ENCODE results near the gene CHCHD4.

Gene CHCHD4

DNA sequence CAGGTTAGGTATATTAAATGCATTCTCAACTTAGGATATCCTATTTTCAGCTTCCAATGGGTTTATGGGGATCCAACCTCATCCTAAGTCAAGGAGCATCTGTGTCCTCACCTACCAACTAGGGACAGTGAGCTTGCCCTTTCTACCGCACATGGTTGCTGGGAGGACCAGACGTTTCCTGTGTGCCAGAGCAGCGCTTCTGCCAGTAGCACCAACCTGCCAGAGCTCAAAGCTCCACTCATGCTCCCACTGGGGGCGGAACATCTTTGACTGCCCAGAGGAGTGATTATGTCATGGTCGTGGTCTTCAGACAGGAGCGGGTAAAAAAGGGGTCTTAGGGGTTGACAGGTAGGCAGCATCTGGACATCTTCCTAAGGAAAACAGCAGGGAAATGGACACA is 29.0 kb upstream of the CHCHD4 start:
- Mint-ChIP-seq H3K4me1 (peaks cover 7% of the 10 kb centered on the region), H3K27ac (no peak overlapping the region), H3K27me3 (no peaks in the 10 kb centered on the region), H3K4me3 (no peak overlapping the region), H3K9me3 (no peaks in the 10 kb centered on the region)
- DNase-seq (no peak), ATAC-seq (no peak)

DNA sequence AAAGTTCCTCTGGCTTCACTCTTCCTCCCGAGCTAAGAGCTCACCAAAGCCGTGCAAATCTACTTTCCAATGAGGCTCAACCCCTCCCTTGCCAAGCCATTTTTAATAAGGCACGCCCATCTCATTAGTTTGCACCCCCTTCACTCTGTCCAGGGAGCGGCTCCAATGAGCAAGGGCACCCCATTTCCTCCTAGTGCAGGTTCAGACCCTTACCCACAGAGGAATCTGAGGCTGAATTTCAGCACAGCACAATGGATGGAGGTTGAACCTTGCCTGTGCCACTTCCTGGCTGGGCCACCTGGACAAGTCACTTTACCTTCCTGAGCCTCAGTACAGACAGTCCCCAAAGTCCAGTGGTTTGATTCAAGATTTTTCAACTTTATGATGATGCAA is 28.3 kb upstream of the CHCHD4 start:
- DNase-seq = no peak
- Mint-ChIP-seq H3K27ac (peak overlapping the region in 1 of 2 donors; percentile 38), H3K27me3 (no peaks in the 10 kb centered on the region), H3K4me3 (no peak overlapping the region), H3K4me1 (peaks cover 7% of the 10 kb centered on the region), H3K9me3 (no peaks in the 10 kb centered on the region)
- no peak for ATAC-seq

DNA sequence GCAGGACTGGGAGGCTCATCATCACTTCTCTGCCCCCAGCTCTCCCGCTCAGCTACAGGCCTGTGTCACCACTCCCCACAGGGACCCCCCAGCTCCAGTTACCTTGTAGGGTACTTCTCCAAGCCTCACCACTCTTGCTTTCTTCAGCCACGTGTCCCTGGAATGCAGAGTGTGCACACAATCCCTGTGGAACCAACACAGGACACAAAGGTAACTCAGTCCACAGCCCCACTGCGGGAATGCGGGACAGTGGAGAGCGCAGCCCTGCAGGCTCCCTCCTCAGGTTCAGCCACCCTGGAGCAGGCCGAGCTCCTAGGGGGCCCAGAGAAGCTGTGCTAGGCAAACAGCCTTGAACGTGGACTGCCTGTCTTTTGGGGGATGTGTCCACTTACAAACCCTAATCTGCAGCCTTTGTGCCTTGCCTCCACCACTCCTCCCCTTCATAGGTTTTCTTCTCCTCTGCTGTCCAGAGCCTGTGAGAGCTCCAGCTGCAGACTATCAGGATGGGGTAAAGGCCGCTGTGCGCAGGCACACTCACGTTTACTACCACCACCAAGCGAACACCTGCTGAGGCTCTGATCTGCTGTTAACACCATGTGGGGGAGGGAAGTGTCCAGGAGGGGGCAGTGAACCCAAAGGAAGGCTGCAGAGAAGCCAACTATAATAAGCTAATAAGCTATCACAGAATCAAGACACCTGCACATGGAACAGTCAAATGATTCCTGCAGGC is 27.7 kb upstream of the CHCHD4 start:
- no peak for DNase-seq
- Mint-ChIP-seq H3K4me3 (no peak overlapping the region), H3K27ac (peak overlapping the region in 1 of 2 donors; percentile 38), H3K27me3 (no peaks in the 10 kb centered on the region), H3K9me3 (no peaks in the 10 kb centered on the region), H3K4me1 (peaks cover 7% of the 10 kb centered on the region)
- peak; percentile 54 for ATAC-seq

DNA sequence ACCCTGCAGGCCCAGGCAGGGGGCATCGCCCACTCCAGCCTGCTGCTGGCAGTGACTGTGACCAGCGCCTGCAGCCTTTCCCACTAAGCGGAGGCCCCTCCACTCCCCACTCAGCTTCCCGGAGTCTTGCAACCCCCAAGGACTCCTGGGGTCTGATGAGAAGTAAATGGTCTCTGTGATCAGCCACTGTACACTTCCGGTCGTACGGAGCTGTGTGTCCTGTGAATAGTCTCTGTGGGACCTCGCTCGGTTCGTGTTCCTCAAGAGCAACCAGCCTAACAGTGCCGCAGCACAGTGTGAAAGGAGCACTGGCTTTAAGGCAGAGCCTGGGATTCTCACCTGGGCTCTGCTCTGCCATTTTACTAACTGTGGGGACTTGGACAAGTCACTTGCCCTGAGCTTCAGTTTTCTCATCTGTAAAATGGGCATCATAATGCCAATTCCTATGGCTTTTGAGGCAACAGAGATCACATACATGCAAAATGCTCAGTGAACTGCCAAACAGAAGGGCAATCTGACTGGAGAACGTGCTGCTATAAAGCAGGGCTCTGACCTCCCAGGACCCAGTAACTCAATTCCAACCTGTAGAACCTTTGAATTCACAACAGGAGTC is 26.9 kb upstream of the CHCHD4 start:
- Mint-ChIP-seq H3K4me1 (peaks cover 7% of the 10 kb centered on the region), H3K27me3 (no peaks in the 10 kb centered on the region), H3K4me3 (no peak overlapping the region), H3K9me3 (no peaks in the 10 kb centered on the region), H3K27ac (no peak overlapping the region)
- ATAC-seq = no peak
- DNase-seq = no peak

DNA sequence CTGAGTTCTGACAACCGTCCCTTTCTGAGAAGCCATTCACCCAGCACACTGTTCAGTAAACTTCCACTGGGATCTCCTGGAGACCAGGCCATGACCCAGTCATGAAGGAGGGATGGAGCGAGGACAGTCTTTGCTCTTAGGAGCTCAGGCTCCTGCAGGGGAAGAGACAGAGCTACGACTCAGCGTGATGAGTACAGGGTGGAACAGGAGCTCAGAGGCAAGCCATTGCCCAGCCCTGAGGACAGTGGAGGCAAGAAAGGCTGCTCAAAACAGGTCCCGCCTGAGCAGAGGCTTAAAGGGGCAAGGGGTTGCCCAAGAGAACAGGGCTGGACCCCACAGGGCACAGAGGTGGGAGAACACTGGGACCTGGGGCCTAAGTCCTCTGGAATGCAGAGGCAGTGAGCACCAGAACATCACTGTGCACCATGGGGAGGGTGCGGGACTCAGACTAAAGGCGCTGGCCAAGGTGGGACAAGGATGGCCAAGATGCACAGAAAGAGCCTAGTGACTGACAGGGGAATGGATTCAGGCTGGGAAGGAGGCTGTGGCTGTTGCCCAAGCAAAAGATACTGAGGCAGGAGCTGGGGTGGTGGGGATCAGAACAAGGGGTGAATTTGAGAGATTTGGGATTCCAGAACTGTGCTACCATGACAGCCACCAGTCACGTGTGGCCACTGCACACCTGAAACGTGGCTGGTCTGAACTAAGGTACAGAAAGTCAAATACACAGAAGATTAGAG is 26.0 kb upstream of the CHCHD4 start:
- H3K27ac Mint-ChIP-seq = peak overlapping the region; percentile 2 to 79
- DNase-seq (no peak), ATAC-seq (no peak)
- no peaks in the 10 kb centered on the region for H3K9me3 Mint-ChIP-seq
- no peak overlapping the region for H3K4me3 Mint-ChIP-seq
- peaks cover 7% of the 10 kb centered on the region for H3K4me1 Mint-ChIP-seq
- H3K27me3 Mint-ChIP-seq = no peaks in the 10 kb centered on the region

DNA sequence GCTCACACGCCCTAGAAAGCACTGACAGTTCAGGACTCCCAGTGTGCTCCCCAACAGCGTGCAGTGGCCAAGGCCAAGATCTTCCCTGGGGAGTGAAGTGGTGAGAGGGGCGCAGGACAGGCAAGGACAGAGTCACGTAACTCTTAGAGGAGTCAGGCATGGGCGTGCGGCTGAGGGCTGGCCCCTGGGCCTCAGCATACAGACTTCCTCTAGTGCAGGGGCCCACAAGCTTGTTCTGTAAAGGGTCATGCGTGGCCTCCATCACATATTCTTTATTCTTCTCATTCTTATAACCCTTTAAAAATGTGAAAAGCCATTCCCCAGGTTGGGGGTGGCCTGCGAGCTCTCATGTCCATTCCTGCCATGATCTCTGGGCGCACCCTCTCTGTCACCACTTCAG is 25.4 kb upstream of the CHCHD4 start:
- Mint-ChIP-seq H3K27ac (no peak overlapping the region), H3K9me3 (no peaks in the 10 kb centered on the region), H3K27me3 (no peaks in the 10 kb centered on the region), H3K4me1 (peaks cover 12% of the 10 kb centered on the region), H3K4me3 (no peak overlapping the region)
- DNase-seq (no peak), ATAC-seq (no peak)

DNA sequence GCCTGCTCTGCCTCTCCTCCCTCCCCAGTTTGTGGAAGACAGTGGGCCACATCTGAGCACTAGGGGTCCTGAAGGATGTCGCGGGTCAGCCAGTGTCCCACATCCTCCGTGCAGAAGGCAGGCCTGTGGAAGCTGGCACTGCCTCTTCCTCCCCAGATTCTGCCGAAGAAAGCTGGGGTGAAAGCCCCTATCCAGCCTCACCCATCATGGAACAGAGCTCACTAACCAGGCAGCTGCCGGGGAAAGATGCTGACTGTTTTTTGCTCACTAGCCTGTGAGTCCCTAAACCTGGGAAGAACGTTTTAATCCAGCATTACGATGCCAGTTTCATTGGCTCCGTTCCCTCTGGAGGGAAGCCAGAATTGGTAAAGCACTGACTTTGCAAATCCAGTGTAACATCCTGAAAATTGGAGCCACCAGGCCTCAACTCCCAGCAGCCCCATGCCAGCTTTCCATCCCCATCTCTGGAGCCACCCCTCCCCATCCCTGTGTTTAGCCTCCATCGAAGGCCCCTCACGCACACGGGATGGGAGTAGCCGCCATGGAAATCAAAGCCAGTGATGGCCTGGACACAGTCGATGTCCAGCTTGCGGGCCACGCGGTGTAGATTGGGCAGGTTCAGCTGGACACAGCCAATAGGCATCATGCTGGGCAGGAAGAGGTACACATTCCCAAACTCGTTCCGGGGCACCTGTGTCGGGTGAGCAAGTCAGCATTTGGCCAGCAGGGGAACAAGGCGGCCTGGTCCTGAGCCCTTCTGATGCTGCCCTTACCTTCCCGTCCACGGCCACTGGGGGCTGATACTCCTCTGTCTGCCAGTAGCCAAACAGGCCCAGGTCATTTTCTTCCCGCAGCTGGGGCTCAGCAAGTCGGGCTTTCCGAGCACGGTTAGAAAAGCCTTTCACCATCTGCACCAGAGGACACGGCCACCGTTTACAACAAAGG is 23.6 kb upstream of the CHCHD4 start:
- peak overlapping the region; percentile 54 to 69 for H3K27ac Mint-ChIP-seq
- no peaks in the 10 kb centered on the region for H3K27me3 Mint-ChIP-seq
- ATAC-seq (no peak), DNase-seq (no peak)
- no peak overlapping the region for H3K4me3 Mint-ChIP-seq
- H3K9me3 Mint-ChIP-seq = no peaks in the 10 kb centered on the region
- peaks cover 25% of the 10 kb centered on the region for H3K4me1 Mint-ChIP-seq

DNA sequence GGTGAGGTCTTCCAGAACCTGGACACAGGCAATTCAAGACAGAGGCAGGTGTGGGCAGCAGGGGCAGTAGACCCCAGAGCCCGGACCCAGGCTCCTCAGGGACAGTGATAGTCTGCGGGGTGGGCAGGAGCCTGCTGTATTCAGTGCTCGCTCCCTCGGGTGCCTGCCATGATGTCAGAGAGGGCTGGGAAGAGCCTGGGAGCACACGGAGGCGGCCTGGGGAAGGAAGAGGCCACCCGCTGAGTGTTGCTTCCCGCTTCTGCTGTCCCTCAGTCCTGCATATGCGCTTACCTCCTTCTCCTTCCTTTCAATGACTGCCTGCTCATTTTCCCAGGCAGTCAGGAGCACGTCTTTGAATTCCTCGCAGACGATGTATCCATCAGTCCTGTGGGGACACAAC is 22.9 kb upstream of the CHCHD4 start:
- no peaks in the 10 kb centered on the region for H3K9me3 Mint-ChIP-seq
- H3K27ac Mint-ChIP-seq = peak overlapping the region; percentile 54 to 69
- peaks cover 31% of the 10 kb centered on the region for H3K4me1 Mint-ChIP-seq
- ATAC-seq (no peak), DNase-seq (no peak)
- H3K4me3 Mint-ChIP-seq = no peak overlapping the region
- no peaks in the 10 kb centered on the region for H3K27me3 Mint-ChIP-seq

DNA sequence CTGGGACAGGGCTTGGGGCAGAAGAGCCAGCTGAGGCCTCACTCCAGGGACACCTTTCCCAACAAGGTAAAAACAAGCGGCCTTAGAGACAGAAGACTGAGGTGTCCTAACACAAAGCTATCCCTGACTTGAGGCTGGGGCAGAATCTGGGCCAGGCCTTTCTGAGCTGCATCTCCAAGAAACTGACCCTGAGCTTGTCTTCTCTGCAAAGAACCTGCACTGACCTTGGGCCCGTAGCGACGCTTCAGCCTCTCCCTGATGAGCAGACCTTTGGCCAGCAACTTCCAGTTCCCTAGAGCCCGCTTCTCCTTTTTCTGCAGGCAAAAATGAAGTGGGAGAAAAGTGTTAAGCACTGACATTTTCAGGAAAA is 22.4 kb upstream of the CHCHD4 start:
- no peak overlapping the region for H3K4me3 Mint-ChIP-seq
- no peaks in the 10 kb centered on the region for H3K27me3 Mint-ChIP-seq
- no peak for DNase-seq
- no peak overlapping the region for H3K27ac Mint-ChIP-seq
- no peaks in the 10 kb centered on the region for H3K9me3 Mint-ChIP-seq
- H3K4me1 Mint-ChIP-seq = peaks cover 37% of the 10 kb centered on the region
- no peak for ATAC-seq

DNA sequence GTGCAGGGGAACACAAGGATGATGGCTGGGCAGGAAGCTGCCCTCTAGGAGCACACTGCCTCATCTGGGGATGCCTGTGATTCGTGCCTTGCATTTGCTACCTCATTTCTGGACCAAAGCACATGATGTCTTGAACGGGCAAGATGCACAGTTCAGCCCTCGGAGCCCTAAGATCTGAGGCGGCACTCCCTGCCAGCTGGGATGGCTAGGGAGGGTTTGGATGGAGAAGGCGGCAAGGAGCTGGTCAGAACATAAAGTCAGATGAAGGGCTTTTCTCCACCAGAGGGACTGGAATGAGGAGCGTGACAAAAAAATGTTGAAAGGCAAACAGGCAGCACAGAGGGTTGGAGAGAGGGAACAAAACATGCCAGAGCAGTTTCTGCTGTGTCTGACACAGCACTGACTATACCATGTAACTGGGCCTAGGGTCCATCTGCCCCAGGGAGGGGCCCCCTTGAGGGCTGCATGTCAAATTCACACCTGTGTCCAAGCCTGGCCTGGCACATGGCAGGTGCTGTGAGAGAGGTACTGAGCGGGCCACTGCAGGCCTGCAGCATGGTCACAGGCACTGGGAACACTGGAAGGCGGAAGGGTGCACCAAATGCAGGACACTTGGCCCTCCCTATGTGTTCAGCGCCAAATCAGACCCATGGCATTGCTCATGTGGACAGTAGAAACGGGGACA is 21.9 kb upstream of the CHCHD4 start:
- Mint-ChIP-seq H3K27ac (peak overlapping the region in 1 of 2 donors; percentile 41), H3K4me3 (no peak overlapping the region), H3K4me1 (peaks cover 42% of the 10 kb centered on the region), H3K27me3 (no peaks in the 10 kb centered on the region), H3K9me3 (no peaks in the 10 kb centered on the region)
- ATAC-seq = no peak
- no peak for DNase-seq

DNA sequence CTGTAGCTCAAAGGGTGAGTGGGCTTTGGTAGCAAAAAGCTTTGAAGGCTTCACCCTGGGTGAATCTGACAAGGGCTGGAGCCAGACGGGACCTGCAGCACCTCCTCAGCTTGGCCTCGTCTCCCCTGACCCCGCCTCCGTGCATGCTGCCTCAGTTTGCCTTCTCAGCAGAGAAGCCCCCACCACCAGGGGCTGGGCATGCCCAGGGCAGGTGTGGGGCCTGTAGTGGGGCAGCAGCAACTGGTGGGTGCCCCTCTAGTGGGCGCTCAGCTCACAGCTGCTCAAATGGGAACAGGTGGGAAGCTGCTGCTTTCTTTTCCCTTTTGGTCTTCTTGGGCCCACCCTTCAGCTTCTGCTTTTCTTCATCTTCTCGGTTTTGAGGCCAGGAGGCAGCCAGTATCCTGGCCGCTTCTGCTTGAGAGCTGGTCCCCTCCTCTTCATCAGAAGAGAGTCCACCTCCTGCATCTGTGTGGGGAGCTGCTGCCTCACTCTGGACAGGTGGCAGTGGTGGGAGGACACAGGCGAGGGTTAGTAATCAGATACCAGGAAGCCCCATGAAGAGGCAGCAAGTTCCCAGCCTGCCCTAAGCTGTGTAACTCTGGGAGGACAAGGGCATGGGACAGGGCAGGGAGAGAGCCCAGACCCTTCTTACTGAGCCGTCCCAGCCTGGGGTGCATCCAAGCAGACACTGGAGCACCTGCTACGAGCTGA is 21.2 kb upstream of the CHCHD4 start:
- Mint-ChIP-seq H3K4me1 (peaks cover 48% of the 10 kb centered on the region), H3K9me3 (no peaks in the 10 kb centered on the region), H3K27me3 (no peaks in the 10 kb centered on the region), H3K4me3 (no peak overlapping the region), H3K27ac (peak overlapping the region; percentile 82 to 98)
- ATAC-seq (no peak), DNase-seq (no peak)

DNA sequence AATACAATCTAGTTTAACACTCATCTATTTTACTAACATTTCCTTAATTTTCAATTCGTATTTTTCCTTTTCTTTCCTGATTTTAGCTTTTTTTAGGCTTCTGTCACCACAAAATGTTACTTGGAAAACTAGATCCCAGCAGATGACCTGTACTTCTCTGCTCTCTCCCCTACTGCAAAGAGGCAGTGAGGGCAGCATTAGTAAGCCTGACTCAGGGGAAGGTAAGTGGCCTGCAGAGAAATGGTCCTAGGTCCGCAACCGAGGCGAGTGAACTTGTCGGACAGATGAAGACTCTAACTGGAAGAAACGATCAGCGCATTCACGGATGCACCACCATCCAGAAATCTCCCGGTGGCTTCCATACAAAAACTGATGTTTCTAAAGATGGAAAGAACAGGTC is 20.6 kb upstream of the CHCHD4 start:
- Mint-ChIP-seq H3K9me3 (no peaks in the 10 kb centered on the region), H3K27me3 (no peaks in the 10 kb centered on the region), H3K4me3 (no peak overlapping the region), H3K27ac (peak overlapping the region; percentile 82 to 98), H3K4me1 (peaks cover 48% of the 10 kb centered on the region)
- no peak for ATAC-seq
- no peak for DNase-seq

DNA sequence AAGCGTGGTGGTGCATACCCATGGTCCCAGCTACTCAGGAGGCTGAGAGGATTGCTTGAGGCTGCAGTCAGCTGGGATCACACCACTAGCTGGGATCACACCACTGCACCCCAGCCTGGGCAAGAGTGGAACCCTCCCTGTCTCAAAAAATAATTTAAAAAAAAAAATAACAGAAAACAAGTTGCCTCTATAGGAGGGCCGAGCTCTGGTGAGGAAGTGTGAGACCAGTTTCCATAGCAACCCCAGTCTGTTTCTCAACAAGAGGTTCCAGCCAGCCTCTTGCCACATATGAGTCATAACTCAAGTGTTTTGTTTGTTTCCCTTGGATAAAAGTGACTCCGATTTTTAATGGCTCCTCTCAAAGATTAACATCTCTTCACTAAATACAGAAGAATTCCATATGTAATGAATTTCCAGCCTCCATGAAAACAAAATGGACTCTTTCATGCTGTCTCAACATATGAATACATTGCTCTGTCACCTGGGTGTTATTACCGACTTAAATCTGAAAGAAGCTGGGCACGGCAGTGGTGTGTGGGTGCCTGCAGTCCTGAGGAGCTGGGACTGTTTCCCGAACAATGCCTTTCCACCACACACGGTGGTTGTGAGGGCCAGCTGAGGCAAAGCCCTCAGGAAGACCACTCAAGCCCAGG is 19.9 kb upstream of the CHCHD4 start:
- H3K4me1 Mint-ChIP-seq = peaks cover 48% of the 10 kb centered on the region
- H3K9me3 Mint-ChIP-seq = no peaks in the 10 kb centered on the region
- ATAC-seq (peak; percentile 89), DNase-seq (peak; percentile 55 to 76)
- no peaks in the 10 kb centered on the region for H3K27me3 Mint-ChIP-seq
- H3K27ac Mint-ChIP-seq = peak overlapping the region; percentile 97 to 98
- peak overlapping the region; percentile 71 to 72 for H3K4me3 Mint-ChIP-seq
